A549 (cell line): ENCODE results near the gene PRRG1.

Experiments used
- CEBPB ChIP-seq, 2 experiments: fragments of >200 bp in 1 of 2; sonication (Bioruptor Twin) in 1 of 2; formaldehyde crosslinking in 1 of 2; IDR thresholded peaks; 2 replicates each; pipeline ENCODE4 v1.6.1; 2012 to 2016
- CHD2 ChIP-seq: fragments of 150-350 bp; IDR thresholded peaks from 2 replicates; pipeline ENCODE4 v1.6.1; 2014; ENCODE audit warnings: low read length; ENCODE audit not compliant: partially characterized antibody
- CTCF ChIP-seq: fragments of >200 bp; sonication (Bioruptor Twin); formaldehyde crosslinking; IDR thresholded peaks from 3 replicates; pipeline ENCODE4 v1.5.1; 2016
- MYC ChIP-seq: IDR thresholded peaks from 2 replicates; pipeline ENCODE4 v1.6.1; 2012; ENCODE audit warnings: mild to moderate bottlenecking, inconsistent platforms, low read length, improper control_type of control experiment, borderline replicate concordance
- POLR2A ChIP-seq: IDR thresholded peaks from 2 replicates; pipeline ENCODE4 v1.6.1; 2012; ENCODE audit warnings: mild to moderate bottlenecking, low read length
- REST ChIP-seq: fragments of 200-600 bp; sonication (generic); IDR thresholded peaks from 2 replicates; pipeline ENCODE4 v1.6.1; 2016; ENCODE audit warnings: antibody characterized with exemption, mild to moderate bottlenecking, moderate library complexity
- SMC3 ChIP-seq: fragments of >200 bp; sonication (Bioruptor Twin); formaldehyde crosslinking; IDR thresholded peaks from 3 replicates; pipeline ENCODE4 v1.6.1; 2018; ENCODE audit warnings: inconsistent platforms

- TF ChIP-seq REST (no peak), POLR2A (no peak), CTCF (no peak), CEBPB (IDR thresholded peaks at IDR 0.05) (no peak), MYC (no peak), CHD2 (no peak), SMC3 (no peak)
Measured at GRCh38 chrX:37470711-37471110, 121.5 kb downstream of the PRRG1 start.
